MCF 10A (cell line): ENCODE results near the gene INPP5E. TPM values are rescaled to one million over a fixed set of nuclear protein-coding genes. Genes with fewer than 3 reads are reported as not detected.

Source experiments
- BruUV-seq: library from RNA; stranded (reverse); fragments of 400-500 nt; replicated peaks from 2 replicates; lab custom pipeline; 2021; lab: Mats Ljungman, UMichigan
- CTCF ChIA-PET: fragments of 300-600 bp; sonication (Branson Sonifier 250); formaldehyde crosslinking; extraction: SDS; loops from one replicate; lab custom pipeline; 2021; ENCODE audit warnings: antibody characterized with exemption, inconsistent platforms; lab: Yijun Ruan, JAX
- POLR2A ChIA-PET: fragments of 300-600, 350-650 bp; sonication (Branson Sonifier 250); formaldehyde crosslinking; extraction: SDS; loops from one replicate; lab custom pipeline; 2020; ENCODE audit warnings: antibody characterized with exemption, inconsistent platforms; lab: Yijun Ruan, JAX
- DNase-seq: peaks from one replicate; pipeline ENCODE4 v3.0.0-alpha.2; 2018; ENCODE audit not compliant: unreplicated experiment
- H3K27ac Mint-ChIP-seq: one replicate; pipeline ENCODE4 v1.8.0; 2022; ENCODE audit warnings: mild to moderate bottlenecking, low read depth, mixed read lengths; ENCODE audit not compliant: unreplicated experiment
- H3K27me3 Mint-ChIP-seq: one replicate; pipeline ENCODE4 v1.8.0; 2022; ENCODE audit warnings: mixed read lengths; ENCODE audit not compliant: insufficient read depth, unreplicated experiment
- H3K36me3 Mint-ChIP-seq: one replicate; pipeline ENCODE4 v1.8.0; 2022; ENCODE audit warnings: mild to moderate bottlenecking, moderate library complexity, mixed read lengths; ENCODE audit not compliant: insufficient read depth, unreplicated experiment
- H3K4me1 Mint-ChIP-seq: one replicate; pipeline ENCODE4 v1.8.0; 2022; ENCODE audit warnings: mixed read lengths; ENCODE audit not compliant: insufficient read depth, unreplicated experiment
- H3K4me3 Mint-ChIP-seq: one replicate; pipeline ENCODE4 v1.8.0; 2022; ENCODE audit warnings: mild to moderate bottlenecking, moderate library complexity, mixed read lengths; ENCODE audit not compliant: unreplicated experiment
- H3K9me3 Mint-ChIP-seq: one replicate; pipeline ENCODE4 v1.8.0; 2022; ENCODE audit warnings: mixed read lengths; ENCODE audit not compliant: unreplicated experiment
- intact Hi-C: fragments of 100-400 bp; cut with micrococcal nuclease; formaldehyde crosslinking; loops from 2 replicates; pipeline ENCODE4 v1.14.1; 2022
- total RNA-seq: library from RNA; stranded (reverse); gene quantifications from 2 replicates; pipeline ENCODE4 v1.2.3, GENCODE V29; 2022
- TF ChIP-seq, protein P1 (sequence below): fragments of 200-600 bp; IDR thresholded peaks from one replicate; pipeline ENCODE4 v1.8.0; 2022; ENCODE audit warnings: antibody characterized with exemption, mild to moderate bottlenecking; ENCODE audit not compliant: unreplicated experiment

INPP5E gene
- total RNA-seq, 1 experiment from 2014 or later: 16.3 TPM

DNA sequence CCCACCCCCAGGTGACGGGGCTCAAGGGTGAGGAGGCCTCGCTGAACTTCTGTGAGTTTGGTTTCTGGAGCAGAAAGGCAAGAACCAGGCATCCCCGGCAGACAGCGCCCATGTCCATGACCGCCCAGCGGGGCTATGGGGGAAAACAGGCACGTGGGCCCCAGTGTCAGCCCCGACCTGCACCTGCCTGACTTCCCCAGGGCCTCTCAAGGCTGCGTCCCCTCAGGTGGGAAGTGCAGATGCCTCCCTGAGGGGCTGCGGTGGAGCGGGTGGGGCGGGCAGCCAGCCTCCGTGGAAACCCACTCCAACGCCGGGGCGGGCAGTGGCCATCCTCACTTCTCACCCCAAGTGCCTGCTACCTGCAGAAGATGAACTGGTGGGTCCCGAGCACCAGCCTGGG lies 59.3 kb downstream of the INPP5E start:
- Mint-ChIP-seq H3K9me3 (no peaks in the 10 kb centered on the region), H3K4me3 (no peak overlapping the region), H3K27ac (no peak overlapping the region), H3K4me1 (no peaks in the 10 kb centered on the region), H3K36me3 (peaks cover 27% of the 10 kb centered on the region), H3K27me3 (no peaks in the 10 kb centered on the region)
- CTCF ChIA-PET: no interaction called here
- TF ChIP-seq, protein P1, sequence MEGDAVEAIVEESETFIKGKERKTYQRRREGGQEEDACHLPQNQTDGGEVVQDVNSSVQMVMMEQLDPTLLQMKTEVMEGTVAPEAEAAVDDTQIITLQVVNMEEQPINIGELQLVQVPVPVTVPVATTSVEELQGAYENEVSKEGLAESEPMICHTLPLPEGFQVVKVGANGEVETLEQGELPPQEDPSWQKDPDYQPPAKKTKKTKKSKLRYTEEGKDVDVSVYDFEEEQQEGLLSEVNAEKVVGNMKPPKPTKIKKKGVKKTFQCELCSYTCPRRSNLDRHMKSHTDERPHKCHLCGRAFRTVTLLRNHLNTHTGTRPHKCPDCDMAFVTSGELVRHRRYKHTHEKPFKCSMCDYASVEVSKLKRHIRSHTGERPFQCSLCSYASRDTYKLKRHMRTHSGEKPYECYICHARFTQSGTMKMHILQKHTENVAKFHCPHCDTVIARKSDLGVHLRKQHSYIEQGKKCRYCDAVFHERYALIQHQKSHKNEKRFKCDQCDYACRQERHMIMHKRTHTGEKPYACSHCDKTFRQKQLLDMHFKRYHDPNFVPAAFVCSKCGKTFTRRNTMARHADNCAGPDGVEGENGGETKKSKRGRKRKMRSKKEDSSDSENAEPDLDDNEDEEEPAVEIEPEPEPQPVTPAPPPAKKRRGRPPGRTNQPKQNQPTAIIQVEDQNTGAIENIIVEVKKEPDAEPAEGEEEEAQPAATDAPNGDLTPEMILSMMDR: no peak
- DNase-seq: no peak
- intact Hi-C loops: no loop called here
- no TSS peak for BruUV-seq
- POLR2A ChIA-PET: no interaction called here

DNA sequence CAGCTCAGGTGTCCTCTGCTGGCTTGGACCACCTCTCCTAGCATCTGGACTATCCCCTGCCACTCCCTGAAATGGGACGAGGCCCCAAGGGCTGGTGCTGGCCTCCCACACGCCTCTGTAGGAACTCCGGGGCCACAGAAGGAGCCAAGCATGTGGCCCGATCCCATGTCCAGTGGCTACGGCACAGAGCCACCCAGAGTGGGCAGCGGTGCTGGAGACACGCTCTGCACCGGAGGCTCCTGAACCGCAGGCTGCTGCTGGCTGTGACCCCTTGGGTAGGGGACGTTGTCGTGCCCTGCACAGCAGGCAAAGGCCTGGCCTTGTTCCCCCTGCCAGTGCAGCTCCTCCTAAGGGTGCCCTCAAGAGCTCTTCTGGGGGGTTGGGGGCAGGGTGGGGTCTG lies 59.8 kb downstream of the INPP5E start:
- ChIA-PET CTCF (no interaction called here), POLR2A (no interaction called here)
- no peaks in the 10 kb centered on the region for H3K27me3 Mint-ChIP-seq
- TF ChIP-seq, protein P1: no peak
- H3K4me1 Mint-ChIP-seq: no peaks in the 10 kb centered on the region
- no peak for DNase-seq
- H3K27ac Mint-ChIP-seq: no peak overlapping the region
- no peaks in the 10 kb centered on the region for H3K9me3 Mint-ChIP-seq
- peaks cover 25% of the 10 kb centered on the region for H3K36me3 Mint-ChIP-seq
- no TSS peak for BruUV-seq
- intact Hi-C loops: no loop called here
- H3K4me3 Mint-ChIP-seq: no peak overlapping the region

DNA sequence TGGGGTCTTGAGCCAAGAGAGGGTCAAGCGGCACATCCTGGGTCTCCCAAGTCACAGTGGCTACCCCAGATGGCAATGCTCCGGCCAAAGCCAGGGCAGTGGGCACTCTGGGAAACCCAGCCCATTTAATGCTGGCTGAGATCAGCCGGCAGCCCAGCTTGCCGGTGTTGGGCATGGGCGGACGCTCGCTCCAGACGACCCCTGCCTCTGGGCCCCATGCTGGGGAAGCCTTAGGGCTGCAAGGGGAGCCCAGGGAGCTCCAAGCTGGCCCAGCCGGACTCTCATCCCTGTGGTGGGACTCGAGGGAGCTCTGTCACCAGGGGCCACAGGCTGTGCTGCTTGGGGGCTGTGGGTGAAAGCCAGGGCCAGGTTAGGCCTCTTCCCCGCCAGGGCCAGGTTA lies 60.2 kb downstream of the INPP5E start:
- intact Hi-C loops: no loop called here
- no peaks in the 10 kb centered on the region for H3K27me3 Mint-ChIP-seq
- CTCF ChIA-PET: no interaction called here
- no peaks in the 10 kb centered on the region for H3K4me1 Mint-ChIP-seq
- TF ChIP-seq, protein P1: no peak
- no peak for DNase-seq
- H3K9me3 Mint-ChIP-seq: no peaks in the 10 kb centered on the region
- H3K4me3 Mint-ChIP-seq: no peak overlapping the region
- peaks cover 22% of the 10 kb centered on the region for H3K36me3 Mint-ChIP-seq
- POLR2A ChIA-PET: no interaction called here
- no TSS peak for BruUV-seq
- H3K27ac Mint-ChIP-seq: no peak overlapping the region

DNA sequence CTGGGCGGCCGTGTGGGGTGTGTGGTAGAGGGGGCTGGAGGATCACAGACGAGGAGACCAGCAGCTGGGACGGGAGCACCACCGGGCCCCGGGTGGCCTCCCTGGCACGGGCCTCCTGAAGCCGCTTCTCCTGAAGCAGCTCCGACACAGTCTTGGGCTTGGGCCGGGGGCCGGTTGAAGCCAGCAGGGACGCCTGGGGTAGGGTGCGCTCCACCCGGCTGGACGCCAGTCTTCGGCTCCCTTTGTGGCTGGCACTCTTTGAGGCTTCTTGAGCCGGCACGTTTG lies 60.7 kb downstream of the INPP5E start:
- H3K27me3 Mint-ChIP-seq: no peaks in the 10 kb centered on the region

More for the DNA sequence above, 60.7 kb downstream of the INPP5E start:
- Mint-ChIP-seq H3K9me3 (no peaks in the 10 kb centered on the region), H3K27ac (no peak overlapping the region), H3K4me1 (no peaks in the 10 kb centered on the region), H3K36me3 (peaks cover 20% of the 10 kb centered on the region), H3K4me3 (no peak overlapping the region)
- no peak for DNase-seq
- ChIA-PET POLR2A (no interaction called here), CTCF (no interaction called here)
- TF ChIP-seq, protein P1: no peak
- no TSS peak for BruUV-seq
- intact Hi-C loops: no loop called here

Other genes with a start within 250 kb of the INPP5E start
- gene LHX3, start 234.7 kb downstream of the INPP5E start, total RNA-seq: 0.22 and 0.26 TPM in 2 replicates
- gene QSOX2, start 194.0 kb downstream of the INPP5E start, total RNA-seq: 23.7 and 27.7 TPM in 2 replicates
- gene CCDC187, start 135.8 kb downstream of the INPP5E start, total RNA-seq: not detected in 2 replicates
- gene GPSM1, start 112.3 kb downstream of the INPP5E start, total RNA-seq: 15.5 and 16.4 TPM in 2 replicates
- 24.5 and 30.5 TPM in 2 replicates for gene DNLZ, start 76.1 kb downstream of the INPP5E start, total RNA-seq
- gene CARD9, start 66.2 kb downstream of the INPP5E start, total RNA-seq: 0.33 and 0.69 TPM in 2 replicates
- 9.6 and 9.9 TPM in 2 replicates for gene SNAPC4, start 39.7 kb downstream of the INPP5E start, total RNA-seq
- 58.9 and 82.2 TPM in 2 replicates for gene ENTR1, start 29.2 kb downstream of the INPP5E start, total RNA-seq
- gene PMPCA, start 29.2 kb downstream of the INPP5E start, total RNA-seq: 66.0 and 66.3 TPM in 2 replicates
- 85.8 and 88.8 TPM in 2 replicates for gene SEC16A, start 43.2 kb upstream of the INPP5E start, total RNA-seq
- gene NOTCH1, start 106.2 kb upstream of the INPP5E start, total RNA-seq: 37.5 and 53.4 TPM in 2 replicates
- gene EGFL7, start 223.1 kb upstream of the INPP5E start, total RNA-seq: 3.9 and 4.3 TPM in 2 replicates
- 30.4 and 33.3 TPM in 2 replicates for gene AGPAT2, start 247.6 kb upstream of the INPP5E start, total RNA-seq